ENCODE data around the gene DDX52. TPM values are rescaled to one million over a fixed set of nuclear protein-coding genes. Genes with fewer than 3 reads are reported as not detected.

Gene DDX52
- polyA plus RNA-seq, 1 donor = 28.9 TPM

DNA sequence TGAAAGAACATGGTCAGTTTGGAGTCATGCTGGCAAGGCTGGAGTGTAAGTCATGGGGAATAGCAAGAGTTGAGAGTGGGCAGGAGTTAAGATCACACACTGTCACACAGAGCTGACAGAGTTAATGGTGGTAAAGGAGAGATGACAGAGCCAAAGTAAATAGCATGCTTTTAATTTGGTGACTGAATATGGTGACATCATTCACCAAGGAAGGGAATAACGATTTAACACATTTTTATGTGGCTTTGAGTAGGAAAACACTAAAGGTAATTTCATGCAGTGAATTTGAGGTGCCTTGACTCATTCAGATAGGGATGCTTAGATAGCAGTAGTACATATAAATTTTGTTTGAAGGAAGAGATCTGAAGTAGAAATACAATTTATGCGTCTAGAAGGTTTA, 76.1 kb downstream of the DDX52 start:
- Histone ChIP-seq H3K36me3 (ENCODE audit: control insufficient read depth, insufficient read depth, low read length) (peaks cover 61% of the 10 kb centered on the region), H3K27ac (ENCODE audit: low read length) (no peak overlapping the region), H3K9me3 (ENCODE audit: control insufficient read depth, low read depth, low read length) (no peaks in the 10 kb centered on the region), H3K27me3 (ENCODE audit: control insufficient read depth, insufficient read depth, low read length) (no peaks in the 10 kb centered on the region), H3K4me1 (ENCODE audit: control insufficient read depth, insufficient read depth, low read length) (no peaks in the 10 kb centered on the region), H3K4me3 (ENCODE audit: low read length) (no peak overlapping the region)
- WGBS (ENCODE audit: insufficient coverage, low lambda C conversion rate) = 100% methylated on average over 2 of the region's 2 CpGs
- DNase-seq = no peak

DNA sequence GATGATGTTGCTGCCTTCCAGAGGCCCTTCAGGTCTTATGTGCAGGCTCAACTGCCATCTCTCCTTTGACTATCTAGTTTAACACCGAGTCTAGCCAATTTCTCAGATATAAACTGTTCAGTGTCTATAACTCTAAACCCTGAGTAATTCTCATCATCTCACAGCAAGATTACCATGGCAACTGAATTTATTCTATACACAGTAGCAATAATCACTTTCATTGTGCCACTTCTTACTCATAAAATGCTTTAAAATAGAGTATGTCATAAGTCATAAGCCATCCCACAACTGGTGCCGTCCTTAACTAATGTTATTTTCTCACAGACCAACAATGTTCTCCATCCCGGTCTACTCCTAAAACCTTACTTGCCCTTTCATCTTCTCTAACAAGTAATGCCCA, 79.0 kb downstream of the DDX52 start:
- Histone ChIP-seq H3K9me3 (ENCODE audit: control insufficient read depth, low read depth, low read length) (no peaks in the 10 kb centered on the region), H3K27ac (ENCODE audit: low read length) (no peak overlapping the region), H3K4me1 (ENCODE audit: control insufficient read depth, insufficient read depth, low read length) (no peaks in the 10 kb centered on the region), H3K27me3 (ENCODE audit: control insufficient read depth, insufficient read depth, low read length) (no peaks in the 10 kb centered on the region), H3K4me3 (ENCODE audit: low read length) (no peak overlapping the region), H3K36me3 (ENCODE audit: control insufficient read depth, insufficient read depth, low read length) (peaks cover 66% of the 10 kb centered on the region)
- 100% methylated on average over 1 of the region's 3 CpGs for WGBS (ENCODE audit: insufficient coverage, low lambda C conversion rate)
- DNase-seq = no peak

DNA sequence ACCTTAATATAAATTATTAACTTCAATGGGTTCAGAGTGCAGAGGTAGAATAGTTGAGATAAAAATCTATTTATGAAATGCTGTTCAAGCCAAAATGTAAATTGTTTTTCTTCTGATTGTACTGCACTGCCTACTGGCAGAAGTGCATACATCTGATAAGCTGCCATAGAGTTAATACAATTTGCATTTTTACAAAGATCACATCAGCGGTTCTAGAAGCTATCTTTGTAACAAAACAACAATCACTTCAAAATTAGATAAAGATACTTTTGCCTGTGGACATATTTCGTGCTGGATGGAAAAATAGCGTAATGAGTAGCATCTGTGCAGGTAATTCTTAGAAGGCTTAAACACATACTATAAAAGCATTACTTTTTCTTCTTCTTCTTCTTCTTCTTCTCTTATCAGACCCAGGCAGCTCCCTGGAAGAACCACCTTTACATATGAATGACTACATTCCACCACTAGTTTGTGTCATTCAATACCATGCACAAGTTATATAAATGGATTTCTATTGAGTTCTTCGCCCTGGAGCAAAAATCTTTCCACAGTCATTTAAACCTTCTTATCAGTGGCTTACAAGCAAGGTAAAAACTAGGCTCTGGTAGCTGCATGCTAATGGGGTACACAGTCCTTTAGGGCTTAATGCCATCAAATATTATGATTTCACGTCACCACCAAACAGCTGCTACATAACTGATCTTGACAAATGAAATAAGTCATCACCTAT, 81.1 kb downstream of the DDX52 start:
- Histone ChIP-seq H3K36me3 (ENCODE audit: control insufficient read depth, insufficient read depth, low read length) (peaks cover 64% of the 10 kb centered on the region), H3K27me3 (ENCODE audit: control insufficient read depth, insufficient read depth, low read length) (no peaks in the 10 kb centered on the region), H3K4me3 (ENCODE audit: low read length) (no peak overlapping the region), H3K4me1 (ENCODE audit: control insufficient read depth, insufficient read depth, low read length) (no peaks in the 10 kb centered on the region), H3K27ac (ENCODE audit: low read length) (no peak overlapping the region), H3K9me3 (ENCODE audit: control insufficient read depth, low read depth, low read length) (no peaks in the 10 kb centered on the region)
- DNase-seq = no peak
- WGBS (ENCODE audit: insufficient coverage, low lambda C conversion rate) = 92% methylated on average over 3 of the region's 5 CpGs

Other genes starting within 250 kb of the DDX52 start
- 24.6 TPM for gene ACACA, start 236.6 kb downstream of the DDX52 start, polyA plus RNA-seq
- 22.3 TPM for gene TADA2A, start 236.6 kb downstream of the DDX52 start, polyA plus RNA-seq
- 6.9 TPM for gene DUSP14, start 153.6 kb downstream of the DDX52 start, polyA plus RNA-seq
- 33.2 TPM for gene SYNRG, start 34.0 kb downstream of the DDX52 start, polyA plus RNA-seq
- 21.5 TPM for gene HNF1B, start 101.6 kb upstream of the DDX52 start, polyA plus RNA-seq

Measured in large intestine (tissue), 3 donors.